Fibroblast of skin of abdomen (primary cell): ENCODE results near the gene RAP2C. TPM values are rescaled to one million over a fixed set of nuclear protein-coding genes. Genes with fewer than 3 reads are reported as not detected.

Experiments used
- DNase-seq: peaks from one replicate; pipeline ENCODE4 v3.0.0-alpha.2; 2013
- polyA plus RNA-seq, 2 experiments: library from polyadenylated mRNA; unstranded; fragments of 120-200 nt; gene quantifications; one replicate each; pipeline ENCODE4 v1.2.1, GENCODE V29; 2013; ENCODE audit not compliant: insufficient read length in 2 of 2

Gene RAP2C
- 32.7 TPM for polyA plus RNA-seq (2013, experiment 1 of 2; ENCODE audit: insufficient read length)
- 32.2 TPM for polyA plus RNA-seq (2013, experiment 2 of 2; ENCODE audit: insufficient read length)

DNA sequence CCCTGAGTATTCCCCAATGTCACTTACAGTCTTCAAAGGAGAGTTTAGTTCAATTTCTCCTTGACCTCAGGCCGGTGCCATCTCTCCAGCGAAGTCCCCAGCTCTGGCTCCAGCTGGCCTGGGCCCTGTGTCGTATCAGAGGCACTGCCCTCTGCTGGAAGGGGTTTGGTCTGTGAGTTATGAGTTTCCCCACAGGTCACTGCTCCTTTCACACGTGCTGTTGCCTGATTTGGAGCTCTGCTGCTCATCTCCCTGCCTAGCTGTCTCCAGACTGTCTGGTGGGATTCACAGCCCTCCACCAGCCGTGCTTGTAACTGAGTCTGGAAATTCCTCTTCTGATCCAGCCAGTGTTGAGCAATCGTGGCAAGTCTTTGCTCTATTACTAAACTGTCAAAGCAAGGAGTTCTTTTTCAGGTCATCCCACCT is at the start of gene RAP2C:
Gene RAP2C (minus strand): TSS at position 105 of the 426 bp plus-strand sequence. CDS start 2,179 bp downstream, outside the sequence.
- peak; percentile 46 for DNase-seq

DNA sequence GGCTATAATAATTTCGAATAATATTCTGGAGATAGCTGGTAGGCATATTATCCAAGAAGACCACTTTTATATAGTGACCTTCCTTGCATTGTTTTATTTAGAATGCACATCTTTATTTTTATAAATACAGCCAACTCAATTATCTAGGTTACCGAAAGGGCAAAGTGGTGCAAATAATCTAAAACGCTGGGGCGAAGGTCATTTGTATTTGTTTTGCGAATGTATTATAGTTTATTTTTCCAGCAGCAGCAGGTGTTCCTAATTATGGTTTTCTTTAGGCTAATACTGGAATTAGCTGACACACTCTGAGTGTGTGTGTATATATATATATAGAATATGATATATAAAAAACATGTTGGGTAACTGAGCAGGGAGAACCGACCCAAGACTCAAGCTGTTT is 48.1 kb upstream of the RAP2C start:
- no peak for DNase-seq

DNA sequence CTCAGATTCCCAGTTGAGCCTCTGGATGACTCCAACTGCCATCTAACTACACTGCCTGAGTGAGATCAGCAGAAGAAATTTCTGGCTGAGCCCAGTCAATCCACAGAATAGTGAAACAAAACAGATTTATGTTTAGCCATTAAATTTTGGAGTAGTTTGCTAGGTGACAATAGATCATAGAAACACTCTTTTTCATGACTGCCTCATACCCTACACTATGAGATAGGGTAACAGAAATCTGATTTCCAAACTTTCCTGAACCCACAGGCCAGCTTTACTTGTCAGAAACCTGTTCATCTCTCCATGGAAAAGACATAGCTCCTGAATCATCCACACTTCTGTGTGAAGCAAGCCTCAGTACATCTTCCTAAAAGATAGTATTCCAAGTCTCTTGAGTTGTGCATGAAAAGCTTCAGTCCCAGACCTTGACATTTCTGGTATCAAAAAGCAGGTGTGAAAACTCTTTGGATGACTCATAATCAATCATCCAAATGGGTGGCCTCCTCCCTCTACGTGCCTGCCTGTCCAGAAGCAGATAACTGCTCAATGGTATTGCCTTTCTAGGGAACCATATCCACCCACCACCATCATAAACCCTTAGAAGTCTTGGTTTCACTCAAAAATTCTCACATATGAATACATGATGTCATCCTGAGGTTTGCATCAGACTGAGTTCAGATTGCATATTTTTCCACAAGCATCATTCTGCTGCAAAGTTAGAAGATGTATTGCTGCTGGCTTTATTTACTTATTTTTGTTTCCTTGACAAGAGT is 47.5 kb upstream of the RAP2C start:
- DNase-seq, result peak; percentile 51

DNA sequence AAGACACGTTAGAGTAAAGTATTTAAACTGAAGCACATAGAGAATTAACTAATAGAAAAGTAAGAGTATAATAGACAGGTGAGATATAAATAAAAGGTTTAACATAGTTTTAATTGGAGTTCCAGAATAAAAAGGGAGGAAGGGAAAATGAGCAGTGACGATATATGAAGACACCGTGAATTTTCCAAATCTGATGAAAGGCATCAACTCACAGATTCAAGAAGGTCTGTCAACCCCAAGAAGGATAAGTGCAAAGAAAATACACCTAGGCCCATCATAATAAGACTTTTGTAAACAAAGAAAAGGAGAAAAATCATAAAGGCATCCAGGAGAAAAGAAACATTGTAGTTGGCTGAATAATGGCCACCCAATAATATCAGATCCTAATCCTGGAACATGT is 43.9 kb upstream of the RAP2C start:
- no peak for DNase-seq

DNA sequence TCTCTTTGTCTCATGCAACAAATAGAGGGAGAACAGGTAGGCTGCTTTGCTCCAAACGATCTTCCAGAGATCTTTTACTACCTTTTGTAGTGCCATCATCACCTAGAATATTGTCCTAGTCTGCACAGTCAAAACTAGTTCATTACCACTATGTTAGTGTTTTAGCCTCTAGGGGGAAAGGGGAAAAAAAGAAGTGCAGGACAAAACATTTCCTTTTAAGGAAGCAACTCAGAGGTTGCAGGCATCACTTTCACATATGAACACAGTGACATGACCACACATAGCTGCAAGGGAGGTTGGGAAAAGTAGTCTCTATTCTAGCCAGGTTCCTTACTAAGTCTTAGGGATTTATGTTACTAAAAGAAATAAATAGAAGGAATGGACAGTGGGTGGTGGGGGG is 39.3 kb upstream of the RAP2C start:
- no peak for DNase-seq

DNA sequence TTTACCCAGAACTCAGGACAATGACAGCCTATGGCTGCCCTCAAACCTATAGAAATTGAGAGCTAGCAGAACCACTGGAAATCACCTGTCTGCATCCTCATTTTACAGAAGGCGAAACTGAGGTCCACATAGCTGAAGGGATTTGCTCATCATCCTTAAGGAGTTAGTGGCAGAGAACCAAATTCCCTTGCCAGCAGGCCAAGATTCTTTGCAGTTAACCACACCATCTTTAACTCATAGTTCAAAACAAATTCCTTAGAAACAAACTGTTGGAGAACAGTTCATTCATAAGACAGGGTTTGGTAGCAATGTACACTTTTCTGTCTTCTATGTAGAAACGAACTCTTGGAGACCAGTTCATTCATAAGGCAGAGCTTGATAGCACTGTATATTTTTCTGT is 37.9 kb upstream of the RAP2C start:
- peak; percentile 33 for DNase-seq

DNA sequence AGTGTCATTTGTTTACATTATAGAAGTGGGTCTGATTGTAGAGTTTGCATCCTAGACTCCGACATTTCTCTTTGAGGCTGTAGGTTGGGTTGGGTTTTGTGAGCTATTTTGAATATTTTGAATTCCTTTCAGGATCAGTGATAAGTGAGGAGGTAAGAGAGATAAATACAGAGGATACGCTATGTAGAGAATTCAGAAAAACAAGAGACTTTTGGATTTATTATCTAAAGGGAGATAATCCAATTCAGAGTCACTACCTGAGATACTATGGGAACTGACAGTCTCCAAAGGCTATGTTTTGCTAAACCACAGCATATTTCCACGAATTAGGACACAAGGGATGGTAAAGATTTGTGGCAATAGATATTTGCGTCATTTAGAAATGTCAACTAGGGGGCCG is 16.9 kb upstream of the RAP2C start:
- DNase-seq, result no peak

DNA sequence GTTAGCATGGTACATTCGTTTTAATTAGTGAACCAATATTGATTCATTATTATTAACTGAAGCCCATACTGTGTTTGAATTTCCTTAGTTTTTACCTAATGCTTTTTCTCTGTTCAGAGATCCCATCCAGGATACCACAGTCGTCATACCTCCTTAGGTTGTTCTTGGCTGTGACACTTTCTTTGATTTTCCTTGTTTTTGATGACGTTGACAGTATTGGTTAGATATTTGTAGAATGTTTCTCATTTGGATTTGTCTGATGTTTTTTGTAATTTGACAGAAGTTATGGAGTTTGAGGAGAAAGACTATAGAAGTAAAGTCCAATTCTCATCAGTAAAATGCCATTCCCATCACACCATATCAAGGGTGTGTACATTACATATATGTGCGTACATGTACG is 16.2 kb upstream of the RAP2C start:
- DNase-seq, result no peak

DNA sequence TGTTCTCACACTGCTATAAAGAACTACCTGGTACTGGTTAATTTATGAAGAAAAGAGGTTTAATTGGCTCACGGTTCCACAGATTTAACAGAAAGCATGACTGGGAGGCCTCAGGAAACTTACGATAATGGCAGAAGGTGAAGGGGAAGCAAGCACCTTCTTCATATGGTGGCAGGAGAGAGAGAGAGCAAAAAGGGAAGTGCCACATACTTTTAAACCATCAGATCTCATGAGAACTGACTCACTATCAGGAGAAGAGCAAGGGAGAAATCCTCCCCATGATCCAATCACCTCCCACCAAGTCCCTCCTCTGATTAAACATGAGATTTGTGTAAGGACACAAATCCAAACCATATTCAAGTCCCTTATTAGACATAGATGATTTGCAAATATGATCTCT is 12.3 kb upstream of the RAP2C start:
- no peak for DNase-seq

DNA sequence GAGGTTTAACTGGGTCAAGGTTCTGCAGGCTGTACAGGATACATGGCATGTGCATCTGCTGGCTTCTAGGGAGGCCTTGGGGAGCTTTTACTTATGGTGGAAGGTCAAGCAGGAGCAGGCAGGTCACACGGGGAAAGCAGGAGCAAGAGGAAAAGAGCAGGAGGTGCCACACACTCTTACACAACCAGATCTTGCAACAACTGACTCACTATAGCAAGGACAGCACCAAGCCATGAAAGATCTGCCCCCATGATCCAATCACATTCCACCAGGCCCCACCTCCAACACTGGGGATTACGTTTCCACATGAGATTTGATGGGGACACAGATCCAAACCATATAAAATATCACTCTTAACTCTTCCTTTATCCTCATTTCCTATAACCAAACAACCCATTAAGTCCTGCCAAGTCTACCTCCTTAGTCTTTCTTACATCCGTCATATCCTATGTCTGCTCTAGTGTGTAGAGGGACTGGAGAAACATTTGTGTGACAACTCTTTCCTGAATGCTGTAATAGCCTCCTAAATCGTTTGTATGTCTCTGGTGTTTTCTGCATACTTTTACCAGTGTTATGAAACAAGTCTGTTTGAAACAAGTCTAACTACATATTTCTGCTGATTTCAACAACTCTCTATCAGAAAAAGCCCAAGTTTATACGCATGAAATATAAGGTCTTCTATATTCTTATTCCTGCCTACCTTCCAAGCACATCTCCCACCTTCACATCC is 8.3 kb upstream of the RAP2C start:
- peak; percentile 23 for DNase-seq

DNA sequence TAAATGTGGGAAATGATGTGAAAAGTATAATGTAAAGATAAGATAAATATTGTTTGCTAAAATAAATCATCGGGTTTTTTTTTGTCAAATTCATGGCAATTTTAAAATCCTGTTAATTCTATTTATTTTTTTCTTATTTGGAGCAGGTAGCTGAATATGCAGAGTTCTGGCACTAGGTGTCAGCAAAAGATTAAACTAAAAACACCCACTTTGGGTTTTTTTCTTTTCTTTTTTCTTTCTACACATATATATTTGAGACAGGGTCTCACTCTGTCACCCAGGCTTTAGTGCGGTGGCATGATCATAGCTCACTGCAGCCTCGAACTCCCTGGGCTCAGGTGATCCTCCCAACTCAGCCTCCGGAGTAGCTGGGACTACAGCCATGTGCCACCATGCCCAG is 6.9 kb upstream of the RAP2C start:
- DNase-seq, result no peak

DNA sequence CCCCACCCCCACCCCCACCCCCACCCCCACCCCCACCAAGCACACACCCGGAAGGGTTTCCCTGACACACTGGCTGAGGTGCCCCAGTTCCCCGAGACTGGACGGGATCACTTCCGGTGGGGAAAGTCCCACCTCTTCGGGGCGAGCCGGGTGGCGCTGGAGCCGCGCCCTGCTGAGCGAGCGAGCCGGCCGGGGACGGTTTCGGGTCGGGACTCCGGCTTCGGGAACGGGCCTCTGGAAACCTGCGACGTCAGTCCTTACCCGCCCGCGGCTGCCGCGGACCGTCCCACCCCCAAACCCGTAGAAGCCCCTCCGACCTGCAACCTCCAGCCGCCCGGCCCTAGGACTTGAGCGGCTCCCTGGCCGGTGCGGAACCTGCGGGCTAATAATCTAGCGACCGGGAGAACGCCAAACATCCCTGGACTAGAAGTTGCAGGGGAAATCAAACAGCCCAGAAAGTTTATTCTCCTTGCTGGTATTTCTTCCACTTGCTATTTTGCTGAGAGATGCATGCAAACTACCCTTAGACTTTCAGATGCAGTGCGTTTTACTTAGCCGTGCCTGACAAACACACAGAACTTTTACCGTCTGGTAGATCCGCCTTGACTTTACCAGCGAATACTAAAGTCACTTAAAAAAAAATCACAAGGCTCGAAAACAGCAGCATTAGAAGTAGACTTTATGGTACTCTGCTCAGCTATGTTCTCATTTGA is 991 bp downstream of the RAP2C start:
- DNase-seq, result peak; percentile 87

DNA sequence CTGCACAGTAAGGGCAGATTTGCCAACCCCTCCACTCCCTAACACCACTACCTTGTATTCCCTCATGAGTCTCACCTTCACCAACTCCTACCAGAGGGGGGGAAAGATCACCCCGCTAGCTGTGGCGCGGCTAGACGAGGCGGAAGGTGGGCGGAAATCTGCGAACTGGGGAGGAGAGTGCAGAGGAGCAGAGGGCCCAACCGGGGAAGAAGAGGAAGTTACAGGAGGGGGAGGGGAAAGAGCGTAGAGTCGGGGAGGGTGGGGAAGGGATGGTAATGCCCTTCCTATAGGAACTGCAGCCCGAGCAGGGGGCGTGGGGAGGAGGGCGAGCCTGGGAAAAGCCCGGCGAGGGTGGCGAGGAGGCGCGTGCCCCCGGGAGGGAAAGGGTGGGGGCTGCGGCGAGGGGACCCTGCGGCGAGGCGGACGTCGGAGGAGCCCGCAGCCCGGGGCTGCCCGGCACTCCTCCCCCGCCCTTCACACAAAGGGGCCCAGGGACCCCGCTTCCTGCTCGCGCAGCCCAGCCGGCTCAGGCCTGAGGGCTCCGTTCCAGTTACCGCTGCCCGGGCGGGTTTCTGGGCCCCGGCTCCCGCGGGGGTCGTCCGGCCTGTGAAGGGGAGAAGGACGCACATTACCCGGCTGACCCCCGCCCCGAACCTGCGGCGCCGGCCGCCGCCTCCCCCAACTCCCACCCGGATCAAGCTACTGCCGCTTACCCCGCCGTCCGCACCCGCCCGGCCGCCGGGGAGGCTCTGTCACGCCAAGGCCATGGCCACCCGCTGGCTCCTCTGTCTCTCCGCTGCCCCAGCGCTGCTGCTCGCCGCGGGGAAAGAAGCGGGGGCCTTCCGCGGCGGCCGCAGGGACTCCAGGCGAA is 1.8 kb downstream of the RAP2C start:
- peak; percentile 80 for DNase-seq

DNA sequence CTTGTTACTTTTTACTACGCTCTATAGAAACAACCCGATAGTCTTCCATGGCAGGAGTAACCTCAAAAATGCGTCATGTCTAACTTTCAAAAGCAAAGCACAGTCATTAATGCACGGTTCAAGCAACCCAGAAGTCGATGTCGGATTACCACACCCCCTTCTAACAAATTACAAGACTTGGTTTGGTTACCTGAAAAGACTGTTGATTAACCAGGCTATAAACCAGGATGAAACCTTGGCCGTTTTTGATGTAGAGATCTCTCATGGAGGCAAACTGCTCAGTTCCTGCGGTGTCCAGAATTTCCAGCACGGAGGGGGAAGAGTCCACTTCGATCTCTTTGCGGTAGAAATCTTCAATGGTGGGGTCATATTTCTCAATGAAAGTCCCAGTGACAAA is 2.4 kb downstream of the RAP2C start:
- DNase-seq, result no peak

DNA sequence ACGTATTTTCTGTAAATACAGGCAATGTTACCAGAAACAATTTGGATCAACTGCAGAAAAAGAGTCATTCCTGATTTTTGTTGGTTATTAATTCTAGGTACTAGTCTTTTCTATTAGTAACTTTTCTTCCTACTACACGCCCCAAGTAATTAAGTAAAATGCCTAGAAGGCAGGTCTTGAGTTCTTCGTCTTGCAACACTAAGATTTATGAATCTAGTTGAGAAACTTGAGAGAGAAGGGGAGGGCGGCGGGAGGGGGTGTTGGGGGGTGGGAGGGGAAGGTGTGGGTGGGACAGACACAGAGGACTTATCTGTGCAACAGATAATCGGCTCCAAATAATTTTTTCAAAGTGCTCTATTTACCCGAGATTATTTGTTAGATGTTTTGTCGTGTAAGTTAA is 3.0 kb downstream of the RAP2C start:
- no peak for DNase-seq

DNA sequence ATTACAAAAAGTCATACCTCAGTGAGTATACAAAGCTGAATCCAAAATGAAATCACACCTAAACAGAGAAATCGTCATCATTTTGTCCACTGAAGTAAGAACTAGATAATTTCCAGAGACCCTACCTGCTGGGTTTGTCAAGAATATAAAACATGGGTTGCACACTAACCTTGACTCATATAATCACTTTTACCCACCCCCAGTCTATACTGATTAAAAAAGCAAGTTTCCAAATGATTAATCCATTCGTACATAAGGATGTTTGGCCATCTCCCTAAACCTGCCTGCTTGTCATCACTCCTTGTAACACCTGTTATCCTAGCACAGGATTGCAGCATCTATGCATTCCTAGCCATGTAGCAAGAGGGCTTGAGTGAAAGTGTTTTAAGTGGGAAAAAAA is 4.7 kb downstream of the RAP2C start:
- no peak for DNase-seq

DNA sequence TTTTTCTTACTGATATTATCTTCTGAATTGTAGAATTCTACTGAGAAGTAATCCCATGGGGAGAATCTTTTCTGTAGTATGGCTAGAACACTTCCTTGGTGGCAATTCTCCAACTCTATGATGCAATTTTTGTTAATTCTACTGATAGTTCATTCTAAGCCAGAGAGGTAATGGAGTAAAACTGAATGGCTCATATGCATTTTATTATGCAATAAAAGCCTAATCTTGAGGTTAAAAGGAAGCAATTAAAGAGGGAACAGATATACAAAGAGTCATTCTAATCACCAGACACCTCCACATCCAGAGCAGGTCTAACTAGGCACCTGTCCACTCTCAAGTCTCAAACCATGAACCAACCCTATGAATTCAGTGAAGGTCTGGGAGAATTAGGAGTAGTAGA is 9.7 kb downstream of the RAP2C start:
- peak; percentile 72 for DNase-seq

DNA sequence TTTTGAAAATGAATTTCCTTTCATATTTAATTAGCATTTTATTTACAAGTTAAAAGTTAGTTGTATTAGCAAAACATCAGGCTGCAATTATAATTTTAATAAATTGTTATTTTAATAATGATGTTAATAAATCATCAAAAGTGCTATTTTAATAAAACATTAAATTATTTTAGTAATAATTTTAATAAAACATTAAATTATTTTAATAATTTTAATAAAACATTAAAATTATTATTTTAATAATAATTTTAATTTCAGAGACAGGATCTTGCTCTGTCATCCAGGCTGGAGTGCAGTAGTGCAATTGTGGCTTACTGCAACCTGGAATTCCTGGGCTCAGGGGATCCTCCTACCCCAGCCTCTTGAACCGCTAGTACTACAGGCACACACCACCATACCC is 10.8 kb downstream of the RAP2C start:
- no peak for DNase-seq

DNA sequence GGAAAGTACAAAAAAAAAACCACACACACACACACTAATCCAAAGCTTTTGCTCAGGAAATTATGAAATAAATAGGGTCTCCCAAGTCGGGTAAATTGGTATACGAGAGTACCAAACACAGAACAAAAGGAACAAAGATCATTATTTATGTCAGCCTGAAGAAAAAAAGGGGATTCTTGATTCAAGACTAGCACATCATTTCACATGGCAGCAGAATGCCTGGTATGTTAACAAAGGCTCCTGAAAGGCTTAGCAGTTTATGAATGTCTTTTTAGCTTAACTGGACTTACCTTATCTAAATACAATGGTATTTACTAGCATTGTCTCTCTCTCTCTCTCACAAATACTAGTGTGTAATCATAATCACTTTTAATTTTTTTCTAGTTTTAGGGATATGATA is 11.3 kb downstream of the RAP2C start:
- DNase-seq, result no peak

DNA sequence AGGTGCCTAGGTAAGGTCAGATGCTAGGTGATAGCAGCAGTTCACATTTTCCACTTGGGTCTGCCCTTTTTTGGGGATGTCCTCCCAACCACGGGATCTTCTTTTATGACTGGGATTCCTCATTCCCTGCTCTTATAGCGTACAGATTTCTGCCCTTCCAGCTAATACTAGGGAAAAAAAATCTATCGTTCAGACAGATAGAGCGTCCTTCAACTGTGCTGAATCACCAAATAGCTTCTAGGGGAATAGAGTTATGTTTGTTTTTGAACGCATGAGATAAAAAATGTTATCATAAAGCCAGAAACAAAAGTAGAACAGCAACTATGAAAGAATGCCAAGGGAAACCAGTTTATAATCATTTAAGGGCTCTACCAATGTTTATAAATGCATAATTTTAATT is 13.0 kb downstream of the RAP2C start:
- no peak for DNase-seq

DNA sequence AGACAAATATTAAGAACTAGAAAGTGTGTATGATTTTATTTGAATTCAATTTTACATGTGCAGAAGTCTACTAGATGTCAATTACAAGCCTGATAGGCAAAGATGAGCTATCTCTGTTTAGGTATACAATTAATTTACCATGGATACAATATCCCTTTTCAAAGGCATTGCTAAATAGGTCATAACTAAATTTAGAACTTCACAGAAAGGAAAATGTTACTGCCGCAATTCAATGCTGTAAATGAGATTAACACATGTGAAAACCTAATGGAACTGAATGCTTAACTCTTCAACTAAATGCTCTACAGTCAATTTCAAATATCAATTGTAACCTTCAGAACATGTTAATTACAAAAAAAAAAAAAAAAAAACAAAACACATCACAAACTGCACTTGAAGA is 14.6 kb downstream of the RAP2C start:
- no peak for DNase-seq

DNA sequence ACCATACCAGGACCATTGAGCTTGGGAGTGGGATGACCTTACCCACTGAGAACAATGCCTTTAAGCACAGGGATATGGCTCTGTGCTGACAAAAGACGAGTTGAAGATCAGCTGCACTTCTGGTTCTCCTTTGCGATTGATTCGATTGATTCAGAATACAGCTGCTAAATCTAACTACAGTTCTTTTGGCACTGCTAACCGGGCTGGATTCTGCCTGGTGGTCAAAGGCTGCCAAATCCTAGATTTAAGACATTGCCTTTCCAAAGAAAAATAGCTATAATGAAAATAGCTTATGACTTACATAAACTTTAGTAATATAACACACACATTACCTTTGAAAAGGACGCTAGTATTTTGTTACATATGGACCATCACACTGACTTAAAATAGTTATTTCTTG is 18.3 kb downstream of the RAP2C start:
- DNase-seq, result no peak
